Measurements from ENCODE around the gene AKAP17A. TPM values are rescaled to one million over a fixed set of nuclear protein-coding genes. Genes with fewer than 3 reads are reported as not detected.

Gene AKAP17A
- total RNA-seq, 1 donor from 2014 or later, result 30.8 TPM

DNA sequence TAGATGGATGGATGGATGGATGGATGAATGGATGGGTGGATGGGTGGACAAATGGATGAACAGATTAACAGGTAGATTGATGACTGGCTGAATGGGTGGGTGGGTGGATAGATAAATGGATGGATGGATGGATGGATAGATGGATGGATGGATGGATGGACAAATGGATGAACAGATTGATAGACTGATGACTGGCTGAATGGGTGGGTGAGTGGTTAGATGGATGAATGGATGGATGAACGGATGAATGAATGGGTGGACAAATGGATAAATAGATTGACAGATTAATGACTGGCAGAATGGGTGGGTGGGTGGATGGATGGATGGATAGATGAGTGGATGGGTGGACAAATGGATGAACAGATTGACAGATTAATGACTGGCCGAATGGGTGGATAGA is 13.6 kb upstream of the AKAP17A start:
- no peaks in the 10 kb centered on the region for H3K36me3 Mint-ChIP-seq (ENCODE audit: unreplicated experiment)
- no peak overlapping the region for H3K27ac Mint-ChIP-seq (ENCODE audit: unreplicated experiment)
- TF ChIP-seq, protein P1, sequence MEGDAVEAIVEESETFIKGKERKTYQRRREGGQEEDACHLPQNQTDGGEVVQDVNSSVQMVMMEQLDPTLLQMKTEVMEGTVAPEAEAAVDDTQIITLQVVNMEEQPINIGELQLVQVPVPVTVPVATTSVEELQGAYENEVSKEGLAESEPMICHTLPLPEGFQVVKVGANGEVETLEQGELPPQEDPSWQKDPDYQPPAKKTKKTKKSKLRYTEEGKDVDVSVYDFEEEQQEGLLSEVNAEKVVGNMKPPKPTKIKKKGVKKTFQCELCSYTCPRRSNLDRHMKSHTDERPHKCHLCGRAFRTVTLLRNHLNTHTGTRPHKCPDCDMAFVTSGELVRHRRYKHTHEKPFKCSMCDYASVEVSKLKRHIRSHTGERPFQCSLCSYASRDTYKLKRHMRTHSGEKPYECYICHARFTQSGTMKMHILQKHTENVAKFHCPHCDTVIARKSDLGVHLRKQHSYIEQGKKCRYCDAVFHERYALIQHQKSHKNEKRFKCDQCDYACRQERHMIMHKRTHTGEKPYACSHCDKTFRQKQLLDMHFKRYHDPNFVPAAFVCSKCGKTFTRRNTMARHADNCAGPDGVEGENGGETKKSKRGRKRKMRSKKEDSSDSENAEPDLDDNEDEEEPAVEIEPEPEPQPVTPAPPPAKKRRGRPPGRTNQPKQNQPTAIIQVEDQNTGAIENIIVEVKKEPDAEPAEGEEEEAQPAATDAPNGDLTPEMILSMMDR (IDR thresholded peaks at IDR 0.05; ENCODE audit: partially characterized antibody, unreplicated experiment), result no peak
- H3K4me3 Mint-ChIP-seq (ENCODE audit: unreplicated experiment), result no peak overlapping the region
- no peak for DNase-seq
- H3K27me3 Mint-ChIP-seq (ENCODE audit: unreplicated experiment), result no peaks in the 10 kb centered on the region
- no peaks in the 10 kb centered on the region for H3K4me1 Mint-ChIP-seq (ENCODE audit: low read depth, unreplicated experiment)
- peaks cover 1% of the 10 kb centered on the region for H3K9me3 Mint-ChIP-seq (ENCODE audit: unreplicated experiment)

DNA sequence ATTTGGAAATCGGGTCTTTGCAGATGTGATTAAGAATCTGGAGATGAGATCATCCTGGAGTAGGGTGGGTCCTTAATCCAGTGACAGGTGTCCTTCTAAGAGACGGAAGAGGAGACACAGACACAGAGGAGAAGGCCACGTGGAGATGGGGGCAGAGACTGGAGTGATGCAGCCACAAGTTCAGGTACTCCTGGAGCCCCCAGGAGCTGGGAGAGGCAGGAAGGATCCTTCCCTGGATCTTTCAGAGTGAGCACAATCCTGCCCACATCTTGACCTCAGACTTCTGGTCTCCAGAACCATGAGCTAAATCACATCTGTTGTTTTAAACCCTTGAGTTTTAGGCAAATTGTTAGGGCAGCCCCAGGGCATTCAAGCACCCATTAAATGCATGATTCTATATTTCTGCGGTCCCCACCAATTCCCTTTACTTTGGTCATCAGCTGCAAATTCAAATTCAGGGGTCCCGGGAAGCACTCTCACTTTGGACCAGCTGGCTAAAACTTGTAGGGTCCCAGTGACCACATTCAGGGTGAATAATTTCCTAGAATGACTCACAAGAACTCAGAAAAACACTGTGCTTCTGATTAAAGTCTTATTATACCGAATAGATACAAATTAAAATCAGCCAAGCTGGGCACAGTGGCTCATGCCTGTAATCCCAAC is 12.8 kb upstream of the AKAP17A start:
- DNase-seq, result no peak
- no peak overlapping the region for H3K27ac Mint-ChIP-seq (ENCODE audit: unreplicated experiment)
- H3K27me3 Mint-ChIP-seq (ENCODE audit: unreplicated experiment), result peaks cover 2% of the 10 kb centered on the region
- TF ChIP-seq, protein P1 (IDR thresholded peaks at IDR 0.05; ENCODE audit: partially characterized antibody, unreplicated experiment), result no peak
- H3K4me3 Mint-ChIP-seq (ENCODE audit: unreplicated experiment), result no peak overlapping the region
- H3K4me1 Mint-ChIP-seq (ENCODE audit: low read depth, unreplicated experiment), result no peaks in the 10 kb centered on the region
- no peaks in the 10 kb centered on the region for H3K36me3 Mint-ChIP-seq (ENCODE audit: unreplicated experiment)
- peaks cover 1% of the 10 kb centered on the region for H3K9me3 Mint-ChIP-seq (ENCODE audit: unreplicated experiment)

DNA sequence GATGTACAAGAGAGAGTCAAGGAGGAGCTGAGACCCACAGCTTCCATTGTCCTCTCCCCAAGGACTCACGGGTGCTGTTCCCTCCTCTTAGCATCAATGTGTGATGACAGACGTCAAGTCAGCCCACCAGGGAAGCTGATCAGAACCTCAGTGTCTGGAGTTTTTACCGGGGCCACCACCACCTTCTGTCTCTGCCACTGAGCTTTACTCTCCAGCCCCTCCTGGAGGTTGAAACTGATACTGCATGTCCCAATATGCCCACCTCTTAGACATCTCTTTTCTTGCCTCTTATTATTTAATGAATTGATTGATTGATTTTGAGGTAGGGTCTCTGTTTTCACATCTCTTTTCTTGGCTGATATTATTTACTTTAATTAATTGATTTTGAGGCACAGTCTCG is 10.3 kb upstream of the AKAP17A start:
- TF ChIP-seq, protein P1 (IDR thresholded peaks at IDR 0.05; ENCODE audit: partially characterized antibody, unreplicated experiment), result peak; percentile 90
- no peaks in the 10 kb centered on the region for H3K36me3 Mint-ChIP-seq (ENCODE audit: unreplicated experiment)
- H3K4me1 Mint-ChIP-seq (ENCODE audit: low read depth, unreplicated experiment), result no peaks in the 10 kb centered on the region
- peaks cover 1% of the 10 kb centered on the region for H3K9me3 Mint-ChIP-seq (ENCODE audit: unreplicated experiment)
- peak; percentile 77 for DNase-seq
- H3K27ac Mint-ChIP-seq (ENCODE audit: unreplicated experiment), result no peak overlapping the region
- H3K27me3 Mint-ChIP-seq (ENCODE audit: unreplicated experiment), result peaks cover 2% of the 10 kb centered on the region
- H3K4me3 Mint-ChIP-seq (ENCODE audit: unreplicated experiment), result no peak overlapping the region

DNA sequence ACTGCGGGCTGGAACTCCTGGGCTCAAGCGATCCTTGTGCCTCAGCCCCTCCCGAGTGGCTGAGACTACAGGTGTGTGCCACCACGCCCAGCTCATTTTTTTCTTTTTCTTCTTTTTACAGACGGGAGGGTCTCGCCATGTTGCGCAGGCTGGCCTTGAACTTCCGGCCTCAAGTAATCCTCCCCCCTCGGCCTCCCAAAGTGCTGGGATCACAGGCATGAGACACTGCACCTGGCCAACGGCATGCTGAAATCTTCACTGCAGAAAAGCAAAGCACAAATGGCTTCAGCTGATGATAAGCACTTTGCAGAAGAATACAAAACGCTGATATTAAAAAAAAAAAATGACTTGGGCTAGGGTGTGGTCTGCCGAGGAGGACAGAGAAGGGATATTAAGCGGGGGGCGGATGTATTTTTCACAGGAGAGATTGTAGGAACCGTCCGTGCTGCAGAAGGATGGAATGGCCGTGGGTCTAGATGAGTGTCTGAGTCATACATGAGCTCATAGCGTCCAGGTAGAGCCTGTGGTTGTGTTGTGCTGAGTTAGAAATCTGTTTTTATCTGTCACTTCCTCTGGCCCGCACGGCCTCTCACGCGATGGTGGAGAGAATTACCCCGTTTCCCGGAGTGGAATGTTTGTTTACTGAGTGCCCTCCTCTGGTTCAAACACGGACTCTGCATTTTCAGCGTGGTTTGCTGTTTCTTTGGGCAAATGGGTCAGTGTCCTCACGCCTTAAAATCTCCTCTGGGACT is 8.5 kb upstream of the AKAP17A start:
- Mint-ChIP-seq H3K27me3 (ENCODE audit: unreplicated experiment) (peaks cover 2% of the 10 kb centered on the region), H3K4me3 (ENCODE audit: unreplicated experiment) (no peak overlapping the region), H3K4me1 (ENCODE audit: low read depth, unreplicated experiment) (no peaks in the 10 kb centered on the region), H3K27ac (ENCODE audit: unreplicated experiment) (no peak overlapping the region), H3K36me3 (ENCODE audit: unreplicated experiment) (no peaks in the 10 kb centered on the region), H3K9me3 (ENCODE audit: unreplicated experiment) (peaks cover 1% of the 10 kb centered on the region)
- no peak for DNase-seq
- TF ChIP-seq, protein P1 (IDR thresholded peaks at IDR 0.05; ENCODE audit: partially characterized antibody, unreplicated experiment), result no peak

All from glutamatergic neuron (in vitro differentiated cells).